HG02763 (cell line): ENCODE measurements around the gene ZNF778.

Source experiments
- ATAC-seq: cut with Tn5 transposase; IDR thresholded peaks from one replicate; pipeline ENCODE4 v1.9.1; 2021; ENCODE audit warnings: mild to moderate bottlenecking, moderate library complexity; ENCODE audit not compliant: unreplicated experiment

ZNF778 gene

DNA sequence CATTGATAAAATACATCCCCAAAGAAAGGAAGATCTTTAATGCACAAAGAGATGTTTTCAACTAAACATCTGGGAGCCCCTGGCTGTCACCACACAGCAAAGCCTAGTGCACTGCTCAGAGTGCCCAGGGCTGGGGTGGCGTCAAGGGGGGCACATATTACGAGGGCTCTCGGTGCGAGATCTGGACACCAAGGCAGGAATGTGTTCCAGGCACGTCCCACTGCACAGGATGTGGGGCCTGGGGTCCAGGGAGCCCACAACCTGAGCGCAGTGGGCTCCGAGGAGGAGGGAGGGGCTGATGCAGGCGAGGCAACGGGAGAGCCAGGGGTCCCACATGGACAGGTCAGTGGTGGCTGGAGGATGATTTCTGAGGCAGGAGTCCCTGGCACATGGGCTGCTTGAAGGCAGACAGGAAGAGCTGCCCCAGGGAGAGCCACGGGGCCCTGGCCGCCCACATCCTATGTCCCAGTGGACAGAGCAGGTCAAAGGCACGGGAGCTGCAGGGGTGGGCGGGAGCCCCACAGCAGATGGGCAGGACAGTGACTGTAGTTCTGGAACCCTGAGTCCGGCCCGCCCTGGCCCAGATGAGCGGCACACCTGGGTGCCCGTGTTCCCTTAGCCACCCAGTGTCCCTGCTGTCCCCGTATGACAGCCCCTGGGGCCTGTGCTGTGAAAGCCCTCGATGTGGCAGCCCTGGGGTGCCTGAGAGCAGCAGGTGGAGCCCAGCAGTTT lies 56.4 kb downstream of the ZNF778 start:
- ATAC-seq: no peak

DNA sequence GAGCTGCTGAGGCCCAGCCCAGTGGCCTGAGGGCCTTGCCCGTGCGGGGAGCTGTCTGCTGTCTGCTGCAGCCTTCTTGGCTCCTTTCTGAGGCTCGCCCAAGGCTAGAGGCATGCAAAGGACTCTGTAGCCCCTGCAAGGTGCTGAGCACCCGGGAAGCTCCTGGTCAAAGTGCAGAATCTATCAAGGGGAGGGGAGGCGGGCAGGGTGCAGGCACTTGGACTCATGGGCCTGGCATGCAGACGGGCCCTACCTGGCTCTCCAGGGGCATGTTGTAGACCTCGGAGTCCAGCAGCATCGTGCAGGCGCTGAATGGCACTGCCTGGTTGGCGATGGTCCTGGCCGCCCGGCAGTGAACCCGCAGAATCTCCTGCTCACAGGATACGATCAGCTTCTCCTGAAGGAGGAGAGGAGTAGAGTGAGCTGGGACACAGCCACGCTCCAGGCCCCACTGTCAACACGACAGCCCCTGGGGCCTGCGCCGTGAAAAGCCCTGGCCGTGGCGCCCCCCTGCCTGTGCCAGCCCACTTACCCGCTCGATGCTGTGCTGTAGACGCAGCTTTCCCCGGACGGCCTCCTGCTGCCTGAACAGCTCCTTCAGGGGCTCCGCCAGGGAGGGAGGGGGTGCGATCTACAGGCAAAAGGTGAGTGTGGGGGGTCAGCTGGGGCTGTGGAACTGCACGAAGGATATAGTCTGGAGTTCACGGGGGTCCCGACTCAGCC lies 57.2 kb downstream of the ZNF778 start:
- ATAC-seq: no peak

DNA sequence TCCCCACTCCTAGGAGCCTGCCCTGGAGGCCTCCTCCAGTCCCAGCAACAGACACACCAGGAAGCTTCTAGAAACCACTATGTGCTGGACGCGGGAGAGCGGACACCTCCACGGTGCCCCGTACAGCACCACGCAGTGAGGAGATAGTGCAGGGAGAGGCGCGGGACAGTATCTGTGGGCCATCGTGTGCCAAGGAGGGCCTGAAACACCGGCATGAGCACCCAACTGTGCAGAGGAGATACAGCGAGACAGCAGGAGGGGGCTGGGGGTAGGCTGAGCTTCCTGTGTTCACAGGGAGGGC lies 57.7 kb downstream of the ZNF778 start:
- ATAC-seq: no peak

DNA sequence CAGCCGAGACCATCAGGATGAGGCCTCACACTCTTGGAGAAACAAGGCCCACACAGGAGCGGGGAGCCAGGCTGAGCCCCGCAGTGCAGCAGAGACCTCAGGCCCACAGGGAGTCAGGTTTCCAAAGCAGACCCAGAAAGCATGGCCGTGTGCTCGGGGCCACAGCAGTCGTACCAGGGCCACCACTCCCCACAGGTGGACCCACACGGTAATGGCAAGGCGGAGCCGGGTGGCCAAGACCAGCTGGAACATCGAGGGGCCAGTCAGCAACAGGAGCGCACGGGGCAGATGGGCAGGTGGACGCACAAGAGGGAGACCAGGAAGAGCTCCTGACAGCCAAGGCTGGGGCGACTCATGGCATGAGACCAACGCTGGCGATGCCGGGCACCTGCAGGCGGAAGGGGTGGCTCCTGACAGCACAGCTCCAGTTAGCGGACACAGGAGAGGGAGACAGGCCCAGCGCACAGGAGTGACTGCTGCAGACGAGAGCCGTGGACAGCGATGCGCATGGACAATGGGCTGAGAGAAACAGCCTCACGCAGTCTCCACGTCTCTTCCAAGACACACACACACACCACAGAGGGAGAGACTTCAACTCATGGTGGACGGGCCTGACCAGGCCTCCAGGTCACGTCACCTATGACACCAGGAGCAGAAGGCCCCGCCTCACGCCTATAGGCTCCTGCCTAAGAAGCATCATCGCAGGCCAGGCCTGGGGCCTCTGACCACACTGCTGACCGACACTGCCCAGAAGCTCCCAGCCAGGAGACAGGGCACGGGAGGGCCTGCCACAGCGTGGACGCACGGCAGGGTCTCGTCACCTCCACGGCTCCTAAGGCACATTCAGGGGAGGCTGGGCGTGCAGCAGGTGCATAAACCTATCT lies 58.6 kb downstream of the ZNF778 start:
- ATAC-seq: no peak

DNA sequence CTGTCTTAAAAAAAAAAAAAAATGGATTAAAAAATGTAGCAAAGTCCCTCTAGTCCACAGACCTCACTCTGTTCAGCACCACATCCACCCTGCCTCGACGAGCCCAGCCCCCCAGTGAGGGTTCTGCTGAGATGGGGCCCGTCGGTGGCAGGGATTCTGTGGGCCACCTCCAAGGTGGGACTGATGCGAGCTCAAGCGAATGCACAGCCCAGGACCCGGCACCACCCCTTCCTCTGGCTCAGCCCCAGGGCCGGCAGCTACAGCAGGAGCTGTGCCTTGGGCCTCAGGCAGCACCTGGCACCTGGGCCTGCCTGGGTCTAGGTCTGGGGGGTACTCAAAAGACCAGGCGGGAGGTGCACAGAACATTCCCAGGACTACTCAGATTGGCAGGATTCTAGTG lies 59.5 kb downstream of the ZNF778 start:
- ATAC-seq: no peak

DNA sequence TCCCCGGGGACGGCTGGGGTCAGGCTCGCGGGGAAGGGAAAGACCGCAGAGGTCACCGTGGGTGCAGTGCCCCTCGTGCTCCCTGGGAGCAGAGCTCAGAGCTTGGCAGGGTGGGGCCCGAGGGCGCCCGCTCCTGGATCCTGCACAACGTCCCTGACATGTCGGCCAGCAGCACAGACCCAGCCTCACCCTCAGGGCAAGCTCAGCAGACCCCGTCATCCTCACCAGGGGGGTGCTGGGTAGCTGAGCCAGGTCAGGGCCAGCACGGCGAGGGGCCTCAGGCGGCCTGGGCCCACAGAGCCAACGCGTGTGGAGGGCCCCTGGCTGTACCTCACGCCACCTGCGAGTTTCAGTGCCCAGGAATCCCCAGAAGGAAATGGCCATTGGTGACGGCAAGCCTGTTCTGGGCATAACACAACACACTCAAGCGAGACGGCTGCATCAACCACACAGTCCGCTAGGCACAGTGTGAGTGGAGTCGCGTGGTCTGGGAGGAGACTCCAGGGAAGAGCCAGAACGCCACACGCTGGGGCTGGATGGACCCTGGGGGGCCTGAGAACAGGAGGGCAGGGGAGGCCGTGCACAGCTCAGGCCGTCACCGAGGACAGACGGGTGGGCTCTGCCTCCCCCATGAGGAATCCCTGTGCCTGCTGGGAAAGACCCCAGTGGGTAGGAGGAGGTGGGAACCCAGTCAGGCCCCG lies 60.3 kb downstream of the ZNF778 start:
- no peak for ATAC-seq

DNA sequence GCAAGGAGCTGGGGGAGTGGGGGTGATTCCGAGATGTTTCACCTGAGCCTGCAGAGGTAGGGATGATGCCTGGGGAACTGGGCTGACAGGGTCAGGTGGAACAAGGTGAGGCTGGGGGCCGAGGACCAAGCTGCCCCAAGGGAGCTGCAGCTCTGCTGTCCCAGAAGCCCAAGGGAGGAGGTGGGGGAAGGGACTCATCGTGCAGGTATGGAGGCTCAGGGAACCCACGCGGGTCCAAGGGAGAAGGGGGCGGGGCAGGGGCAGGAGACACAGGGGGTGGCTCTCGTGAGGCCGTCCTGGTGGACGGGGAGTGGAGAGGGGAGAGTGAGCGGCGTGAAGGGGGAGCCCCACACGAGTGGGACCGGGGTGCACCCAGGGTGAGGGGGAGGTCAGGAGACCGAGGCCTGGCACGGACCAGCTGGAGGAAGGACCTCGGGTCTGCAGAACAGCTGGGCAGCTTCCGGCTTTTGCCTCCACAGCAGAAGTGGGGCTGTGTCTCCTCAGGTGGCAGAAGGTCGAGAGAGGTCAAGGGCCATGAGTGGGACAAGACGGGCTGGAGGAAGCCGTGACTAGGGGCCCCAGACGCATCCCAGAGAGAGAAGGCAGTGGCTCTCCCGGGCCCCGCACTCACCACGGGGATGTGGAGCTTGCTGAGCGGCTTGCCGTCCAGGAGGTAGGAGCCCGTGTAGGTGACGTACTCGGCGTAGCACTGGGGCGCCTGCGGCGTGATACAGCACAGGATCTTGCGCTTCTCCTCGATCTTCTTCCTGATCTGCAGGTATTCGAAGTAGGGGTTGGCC lies 61.1 kb downstream of the ZNF778 start:
- no peak for ATAC-seq

DNA sequence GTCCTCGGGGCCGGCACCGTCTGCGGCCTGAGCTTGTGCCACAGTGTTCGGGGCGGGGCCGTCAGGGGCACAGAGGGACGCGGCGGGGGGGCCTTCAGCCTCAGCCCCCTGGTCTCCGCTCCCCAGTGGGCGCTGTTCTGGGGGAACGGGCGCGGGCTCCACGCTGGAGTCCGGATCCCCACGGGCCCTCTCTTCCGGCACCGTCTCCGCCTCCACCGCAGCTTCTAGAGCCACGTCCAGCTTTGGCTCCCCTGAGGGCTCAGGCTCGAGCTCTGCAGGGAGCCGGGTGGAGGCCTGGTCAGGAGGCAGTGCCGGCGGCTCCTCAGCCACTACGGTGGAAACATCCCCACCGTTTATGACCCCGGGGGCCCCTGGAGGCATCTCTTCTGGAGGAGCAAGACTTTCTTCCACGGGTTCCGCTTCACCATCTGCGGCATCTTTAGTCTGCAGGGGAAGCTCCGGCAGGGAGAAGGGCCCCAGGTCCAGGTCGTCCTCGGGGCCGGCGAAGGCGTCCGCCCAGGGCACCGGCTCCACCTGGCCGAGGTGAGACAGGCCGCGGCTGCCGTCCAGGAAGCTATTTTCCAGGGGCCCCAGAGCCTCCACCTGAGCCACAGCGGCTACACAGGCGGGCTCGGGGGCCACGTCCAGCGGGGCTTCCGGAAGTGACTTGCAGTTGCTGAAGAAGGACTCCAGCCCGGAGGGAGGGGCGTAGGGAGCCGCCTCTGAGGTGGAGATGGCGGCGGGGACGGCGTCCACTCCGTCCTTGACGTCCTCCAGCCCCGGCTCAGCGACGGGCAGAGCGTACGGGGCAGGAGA lies 62.4 kb downstream of the ZNF778 start:
- no peak for ATAC-seq

DNA sequence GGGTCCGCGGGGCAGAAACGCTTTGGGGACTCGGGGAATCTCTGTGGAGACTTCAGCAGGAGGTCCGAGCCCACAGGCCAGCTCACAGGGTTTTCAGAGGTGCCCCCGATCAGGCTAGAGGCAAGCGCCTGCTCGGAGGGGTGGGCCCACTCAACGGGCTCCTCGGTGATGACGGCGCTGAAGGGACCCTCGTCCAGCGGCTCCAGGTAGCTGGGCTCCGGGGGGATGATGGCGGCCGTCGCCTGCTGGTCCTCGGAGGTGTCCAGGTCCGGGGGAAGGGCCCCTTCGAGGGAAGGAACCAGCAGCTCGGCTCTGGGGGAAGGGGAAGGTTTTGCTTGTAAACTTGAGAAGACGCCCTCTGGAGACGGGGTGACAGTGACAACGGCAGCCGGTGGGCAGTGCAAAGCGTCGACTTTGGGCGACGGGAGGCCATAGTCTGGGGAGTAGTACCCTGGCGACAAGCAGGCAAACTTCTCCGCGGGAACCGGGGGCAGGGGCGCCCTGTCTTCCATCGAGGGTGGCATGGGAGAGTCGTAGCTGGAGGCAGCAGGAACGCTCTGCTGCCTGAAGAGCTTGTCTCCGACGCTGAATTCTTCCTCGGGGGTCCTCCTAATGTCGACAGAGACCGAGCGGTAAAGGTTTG lies 63.2 kb downstream of the ZNF778 start:
- ATAC-seq: no peak

DNA sequence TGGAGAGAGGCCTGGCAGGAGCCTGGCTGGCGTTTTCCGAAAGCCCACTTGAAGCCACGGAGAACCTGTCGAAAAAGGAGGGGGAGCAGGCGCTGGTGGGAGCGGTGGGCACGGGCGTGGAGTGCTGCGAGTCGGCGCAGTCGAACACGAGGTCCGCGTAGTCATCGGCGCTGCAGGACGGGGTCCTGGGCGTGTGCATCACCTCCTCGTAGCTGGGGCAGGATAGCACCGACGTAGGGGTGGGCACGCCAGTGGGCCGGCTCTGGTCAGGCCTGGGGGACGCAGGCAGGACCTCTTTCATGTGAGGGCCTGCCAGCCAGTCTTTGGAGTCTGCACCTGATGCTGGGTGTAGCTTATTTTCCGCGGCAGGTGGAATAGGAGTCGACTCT lies 63.7 kb downstream of the ZNF778 start:
- ATAC-seq: no peak

DNA sequence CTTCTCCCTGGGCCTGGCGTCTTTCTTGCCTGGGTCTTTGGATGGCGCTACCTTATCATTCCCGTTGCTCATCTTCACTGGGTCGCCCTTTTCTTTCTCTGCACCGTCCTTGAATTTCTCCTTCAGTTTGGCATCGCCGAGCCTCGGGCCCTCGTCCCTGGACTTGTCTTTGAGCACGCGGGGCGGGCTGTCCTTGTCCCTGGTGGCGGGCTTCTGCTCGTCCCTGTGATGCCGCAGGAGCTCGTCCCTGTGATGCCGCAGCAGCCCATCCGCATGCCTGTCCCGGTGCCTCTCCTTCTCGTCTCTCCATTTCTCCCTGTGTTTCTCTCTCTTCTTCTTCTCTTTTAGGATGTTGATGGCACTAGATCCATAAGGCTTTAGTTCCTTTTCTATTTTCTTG lies 64.3 kb downstream of the ZNF778 start:
- ATAC-seq: no peak

DNA sequence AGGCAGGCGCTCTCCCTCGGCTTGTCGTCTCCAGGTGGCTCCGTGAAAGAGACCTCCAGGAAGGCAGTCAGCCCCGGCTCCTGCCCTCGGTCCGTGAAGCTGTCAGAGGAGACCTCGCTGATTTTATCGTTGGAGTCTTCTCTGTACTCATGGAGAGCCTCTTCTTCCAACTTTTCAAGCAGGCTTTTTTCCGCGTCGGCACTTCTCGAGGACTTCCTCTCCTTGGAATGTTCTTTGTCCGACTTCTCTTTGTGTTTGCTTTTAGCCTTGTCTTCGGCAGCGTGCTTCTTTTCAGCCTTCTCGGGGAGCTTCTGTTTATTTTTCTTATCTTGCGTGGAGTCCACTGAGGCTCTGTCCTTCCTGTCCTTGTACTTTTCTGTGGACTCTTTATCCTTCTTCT lies 65.0 kb downstream of the ZNF778 start:
- no peak for ATAC-seq

DNA sequence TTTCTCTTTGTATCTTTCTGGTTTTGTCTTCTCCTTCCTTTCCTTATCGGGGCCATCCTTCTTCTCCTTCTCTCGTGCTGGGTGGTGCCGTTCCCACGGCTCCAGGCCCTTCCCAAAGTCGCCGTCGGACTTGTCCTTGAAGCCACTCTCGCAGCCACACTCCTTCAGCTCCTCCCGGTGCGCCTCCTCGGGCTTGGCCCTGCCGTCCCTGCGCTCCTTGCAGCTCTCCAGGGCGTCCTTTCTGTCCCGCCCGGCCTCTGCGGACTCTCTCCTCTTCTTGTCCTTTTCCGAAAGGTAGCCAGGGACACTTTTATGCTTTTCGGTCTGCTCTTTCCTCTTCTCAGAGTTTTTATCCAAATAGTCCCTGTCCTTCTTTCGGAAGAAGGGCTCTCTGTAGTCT lies 65.9 kb downstream of the ZNF778 start:
- no peak for ATAC-seq

DNA sequence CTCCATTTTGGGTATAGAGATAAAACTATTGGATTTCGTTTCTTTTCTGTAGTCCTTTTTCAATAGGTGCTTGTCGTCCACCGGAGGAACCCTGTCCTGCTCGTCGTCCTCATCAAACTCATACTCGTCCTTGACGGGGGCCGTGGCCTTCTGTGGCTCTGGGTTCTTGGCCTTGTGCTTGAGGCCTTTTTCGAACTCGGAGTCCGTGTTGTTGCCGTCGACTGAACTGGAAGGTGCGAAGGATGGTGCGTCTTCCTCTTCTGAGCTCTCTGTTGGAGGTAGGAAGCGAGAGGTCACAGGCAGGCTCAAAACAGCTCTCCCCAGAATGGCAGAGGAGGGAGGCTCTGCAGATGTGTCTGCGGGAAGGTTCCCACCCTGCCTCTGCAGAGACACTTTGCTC lies 67.9 kb downstream of the ZNF778 start:
- no peak for ATAC-seq

DNA sequence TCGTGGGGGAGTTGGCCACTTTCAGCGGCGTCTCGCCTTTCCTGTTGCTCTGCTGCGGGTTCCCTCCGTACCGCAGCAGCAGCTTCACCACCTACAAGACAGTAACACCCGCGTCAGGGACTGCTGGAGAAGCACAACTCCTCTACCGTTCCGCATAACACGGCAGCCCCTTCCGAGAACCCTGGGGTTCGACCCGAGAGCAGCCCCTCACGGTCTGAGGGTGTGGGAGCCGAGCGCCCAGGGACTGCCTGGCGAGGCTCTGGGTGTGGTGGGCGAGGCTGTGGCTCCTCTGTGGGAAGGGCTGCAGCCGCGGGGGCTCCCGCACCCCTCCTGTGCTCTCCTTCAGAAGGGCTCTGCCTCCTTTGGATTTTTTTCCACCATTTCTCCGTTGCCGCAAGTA lies 68.6 kb downstream of the ZNF778 start:
- ATAC-seq: no peak
